ENCODE measurements around the gene ZNF99. TPM values are rescaled to one million over a fixed set of nuclear protein-coding genes. Genes with fewer than 3 reads are reported as not detected.
"Not testable (repeated sequence)": the region's sequence is repeated elsewhere in the genome, so short reads cannot be mapped to it uniquely, and the experiment has no call there.

Gene ZNF99
- total RNA-seq, 3 donors from 2014 or later (not counting 1 experiment from before 2014, with no cell fraction given), result 0.18 TPM; not detected in 2

GRCh38 chr19:22708983-22709382 is 75.0 kb downstream of the ZNF99 start:
- H3K4me3 Mint-ChIP-seq, result no peak overlapping the region
- TF ChIP-seq CTCF (IDR thresholded peaks at IDR 0.05), result no peak
- WGBS (ENCODE audit: insufficient coverage), result 32% methylated on average over 27 of the region's 27 CpGs
- peaks cover 4 to 6% of the 10 kb centered on the region in 2 donors for H3K9me3 Mint-ChIP-seq
- Histone ChIP-seq H3K27ac (ENCODE audit: low read length) (no peak overlapping the region), H3K9me3 (ENCODE audit: control insufficient read depth, insufficient read depth, low read length) (peaks cover 15% of the 10 kb centered on the region), H3K36me3 (ENCODE audit: control insufficient read depth, insufficient read depth, low read length) (no peaks in the 10 kb centered on the region), H3K27me3 (ENCODE audit: control insufficient read depth, insufficient read depth, low read length) (no peaks in the 10 kb centered on the region), H3K4me1 (ENCODE audit: control insufficient read depth, insufficient read depth, low read length) (no peaks in the 10 kb centered on the region), H3K4me3 (ENCODE audit: low read length) (no peak overlapping the region)
- no peaks in the 10 kb centered on the region for H3K27me3 Mint-ChIP-seq (ENCODE audit: low read depth in 2 of 2)
- H3K36me3 Mint-ChIP-seq, result no peaks in the 10 kb centered on the region
- no peak for ATAC-seq
- DNase-seq, result no peak
- intact Hi-C loops (cut with micrococcal nuclease), result no loop called here
- no peaks in the 10 kb centered on the region for H3K4me1 Mint-ChIP-seq
- no peak overlapping the region for H3K27ac Mint-ChIP-seq

- H3K4me3 ChIP-seq (ENCODE audit: low read length); H3K27me3 Mint-ChIP-seq (ENCODE audit: low read depth in 2 of 2); H3K36me3 ChIP-seq (ENCODE audit: control insufficient read depth, insufficient read depth, low read length); H3K27ac ChIP-seq (ENCODE audit: low read length); DNase-seq; ATAC-seq; intact Hi-C loops (cut with micrococcal nuclease); H3K36me3 Mint-ChIP-seq; H3K27ac Mint-ChIP-seq; H3K27me3 ChIP-seq (ENCODE audit: control insufficient read depth, insufficient read depth, low read length); H3K4me1 ChIP-seq (ENCODE audit: control insufficient read depth, insufficient read depth, low read length); H3K4me3 Mint-ChIP-seq; H3K4me1 Mint-ChIP-seq: not testable (repeated sequence)
- peaks cover 6 to 11% of the 10 kb centered on the region in 2 donors for H3K9me3 Mint-ChIP-seq
- peaks cover 17% of the 10 kb centered on the region for H3K9me3 ChIP-seq (ENCODE audit: control insufficient read depth, insufficient read depth, low read length)
- 97% methylated on average over 28 of the region's 28 CpGs for WGBS (ENCODE audit: insufficient coverage)
These were observed 80.9 kb downstream of the ZNF99 start for GRCh38 chr19:22703096-22703495.

GRCh38 chr19:22702661-22703060 is 81.3 kb downstream of the ZNF99 start:
- H3K27ac ChIP-seq (ENCODE audit: low read length); ATAC-seq; H3K36me3 Mint-ChIP-seq; H3K4me3 Mint-ChIP-seq; DNase-seq; H3K4me1 Mint-ChIP-seq; H3K27ac Mint-ChIP-seq; intact Hi-C loops (cut with micrococcal nuclease); H3K4me1 ChIP-seq (ENCODE audit: control insufficient read depth, insufficient read depth, low read length); H3K27me3 Mint-ChIP-seq (ENCODE audit: low read depth in 2 of 2); H3K36me3 ChIP-seq (ENCODE audit: control insufficient read depth, insufficient read depth, low read length); H3K27me3 ChIP-seq (ENCODE audit: control insufficient read depth, insufficient read depth, low read length); H3K4me3 ChIP-seq (ENCODE audit: low read length): not testable (repeated sequence)
- WGBS (ENCODE audit: insufficient coverage), result 96% methylated on average over 22 of the region's 22 CpGs
- peaks cover 18% of the 10 kb centered on the region for H3K9me3 ChIP-seq (ENCODE audit: control insufficient read depth, insufficient read depth, low read length)
- H3K9me3 Mint-ChIP-seq, result peaks cover 6 to 11% of the 10 kb centered on the region in 2 donors

Other genes with a start within 250 kb of the ZNF99 start
- under 1 TPM in 2 of 3 donors, not detected in 1; 0.40 to 0.54 TPM for gene ZNF492, start 149.8 kb downstream of the ZNF99 start, total RNA-seq
- not detected for gene ZNF723, start 48.1 kb upstream of the ZNF99 start, total RNA-seq
- not detected for gene ZNF728, start 219.0 kb upstream of the ZNF99 start, total RNA-seq

Measured in natural killer cell (primary cell).